D721Med (cell line): Measurements from ENCODE around the gene TMEM263.

Experiments used
- DNase-seq: peaks from one replicate; pipeline ENCODE4 v3.0.0; 2011; ENCODE audit warnings: low spot score; ENCODE audit not compliant: insufficient read length
- FAIRE-seq: peaks from 2 replicates; lab custom pipeline; 2011; peaks lifted over from hg19 to GRCh38; lab: Jason Lieb, UNC
- TF ChIP-seq, protein P1 (sequence below): IDR thresholded peaks from 2 replicates; pipeline ENCODE4 v1.5.1; 2012; ENCODE audit warnings: mild to moderate bottlenecking, control low read depth; ENCODE audit not compliant: insufficient read depth; ENCODE audit errors: missing control alignments

Gene TMEM263

DNA sequence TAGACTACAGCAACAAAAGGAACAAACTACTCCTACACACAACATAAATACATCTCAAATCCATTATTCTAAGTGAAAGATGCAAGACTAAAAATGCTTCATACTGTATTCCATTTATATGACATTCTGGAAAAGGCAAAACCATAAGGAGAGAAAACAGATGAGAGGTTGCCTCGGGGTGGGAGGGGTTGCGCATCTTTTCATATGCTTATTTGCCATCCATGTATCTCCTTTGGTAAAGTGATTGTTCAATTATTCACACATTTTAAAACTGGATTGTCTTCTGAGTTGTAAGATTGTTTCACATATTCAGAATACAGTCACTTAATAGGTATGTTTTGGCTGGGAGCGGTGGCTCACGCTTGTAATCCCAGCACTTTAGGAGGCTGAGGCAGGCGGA is 5.1 kb upstream of the TMEM263 start:
- FAIRE-seq (no peak), DNase-seq (no peak)
- TF ChIP-seq, protein P1, sequence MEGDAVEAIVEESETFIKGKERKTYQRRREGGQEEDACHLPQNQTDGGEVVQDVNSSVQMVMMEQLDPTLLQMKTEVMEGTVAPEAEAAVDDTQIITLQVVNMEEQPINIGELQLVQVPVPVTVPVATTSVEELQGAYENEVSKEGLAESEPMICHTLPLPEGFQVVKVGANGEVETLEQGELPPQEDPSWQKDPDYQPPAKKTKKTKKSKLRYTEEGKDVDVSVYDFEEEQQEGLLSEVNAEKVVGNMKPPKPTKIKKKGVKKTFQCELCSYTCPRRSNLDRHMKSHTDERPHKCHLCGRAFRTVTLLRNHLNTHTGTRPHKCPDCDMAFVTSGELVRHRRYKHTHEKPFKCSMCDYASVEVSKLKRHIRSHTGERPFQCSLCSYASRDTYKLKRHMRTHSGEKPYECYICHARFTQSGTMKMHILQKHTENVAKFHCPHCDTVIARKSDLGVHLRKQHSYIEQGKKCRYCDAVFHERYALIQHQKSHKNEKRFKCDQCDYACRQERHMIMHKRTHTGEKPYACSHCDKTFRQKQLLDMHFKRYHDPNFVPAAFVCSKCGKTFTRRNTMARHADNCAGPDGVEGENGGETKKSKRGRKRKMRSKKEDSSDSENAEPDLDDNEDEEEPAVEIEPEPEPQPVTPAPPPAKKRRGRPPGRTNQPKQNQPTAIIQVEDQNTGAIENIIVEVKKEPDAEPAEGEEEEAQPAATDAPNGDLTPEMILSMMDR: no peak

DNA sequence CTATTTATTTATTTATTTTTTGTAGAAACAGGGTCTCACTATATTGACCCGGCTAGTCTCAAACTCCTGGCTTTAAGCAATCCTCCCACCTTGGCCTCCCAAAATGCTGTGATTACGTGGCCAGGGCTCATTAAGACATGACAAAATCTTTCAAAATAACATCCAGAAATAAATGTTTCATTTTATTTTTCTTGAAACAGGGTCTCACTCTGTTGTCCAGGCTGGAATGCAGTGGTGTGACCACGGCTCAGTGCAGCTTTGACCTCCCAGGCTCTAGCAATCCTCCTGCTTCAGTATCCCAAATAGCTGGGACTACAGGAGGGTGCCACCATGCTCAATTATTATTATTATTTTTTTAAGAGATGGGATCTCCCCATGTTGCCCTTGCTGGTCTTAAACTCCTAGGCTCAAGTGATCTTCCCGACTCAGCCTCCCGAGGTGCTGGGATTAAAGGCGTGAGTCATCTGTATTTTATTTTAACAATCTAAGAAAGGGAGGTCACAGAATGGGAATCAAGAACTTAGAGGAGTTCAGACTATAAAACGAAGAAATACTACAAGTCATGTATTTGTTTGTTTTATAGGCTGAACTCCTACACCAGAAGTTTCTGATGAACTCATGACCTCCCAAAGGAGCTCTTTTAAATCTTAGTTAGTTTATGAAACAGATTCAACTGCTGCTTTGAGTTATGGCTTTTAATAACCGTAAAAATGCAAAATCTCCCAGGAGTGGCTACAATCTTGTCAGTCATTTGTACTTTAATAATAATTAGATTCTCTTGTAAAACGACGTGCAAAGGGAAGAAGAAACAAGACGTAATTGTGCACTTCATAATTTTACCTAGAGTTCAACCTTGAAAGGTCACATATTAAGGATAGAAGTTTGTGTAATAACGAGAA is 2.1 kb upstream of the TMEM263 start:
- FAIRE-seq (no peak), DNase-seq (no peak)
- TF ChIP-seq, protein P1: no peak

DNA sequence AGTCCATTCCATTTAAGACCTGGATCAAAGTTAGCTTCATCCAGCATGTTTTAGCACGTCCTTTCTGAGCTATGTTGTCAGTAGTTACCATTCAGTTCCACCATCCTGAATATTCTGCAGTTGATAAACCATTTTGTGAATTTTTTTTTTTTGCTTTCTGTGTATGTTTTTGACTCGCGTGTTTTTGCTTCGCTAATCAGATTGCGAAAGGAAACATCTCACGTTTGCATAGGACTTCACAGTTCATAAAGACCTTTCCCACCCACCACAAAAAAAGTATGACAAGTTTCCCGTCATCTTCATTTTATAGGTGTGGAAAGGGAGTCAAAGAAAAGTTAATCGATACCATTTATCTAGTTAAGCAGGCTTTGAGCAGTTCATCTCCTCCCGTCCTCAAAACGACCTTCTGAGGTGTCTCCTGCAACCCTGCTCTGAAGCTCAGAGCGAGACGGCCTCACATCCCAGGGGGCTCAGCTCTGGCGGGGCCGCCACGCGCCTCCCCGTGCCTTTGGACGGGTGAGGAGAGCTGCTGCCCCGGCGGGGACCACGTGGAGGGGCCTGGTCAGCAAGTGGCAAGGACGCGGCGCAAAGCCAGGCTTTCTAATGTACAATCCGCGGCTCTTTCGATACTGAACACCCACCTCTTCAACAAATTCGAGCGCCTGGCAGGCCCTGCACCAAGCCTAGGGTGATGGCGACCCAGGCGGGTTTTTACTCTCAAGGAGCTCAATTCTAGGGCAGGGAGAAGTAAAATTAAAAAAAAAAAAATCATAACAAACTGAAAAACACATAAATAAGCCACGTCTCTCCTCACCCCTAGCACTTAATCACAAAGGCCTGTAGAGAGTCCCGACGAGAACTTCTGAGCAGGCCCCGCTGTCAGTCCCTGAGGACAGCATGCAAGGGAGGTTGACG is 988 bp upstream of the TMEM263 start:
- DNase-seq (no peak), FAIRE-seq (peak; percentile 25)
- TF ChIP-seq, protein P1: no peak

DNA sequence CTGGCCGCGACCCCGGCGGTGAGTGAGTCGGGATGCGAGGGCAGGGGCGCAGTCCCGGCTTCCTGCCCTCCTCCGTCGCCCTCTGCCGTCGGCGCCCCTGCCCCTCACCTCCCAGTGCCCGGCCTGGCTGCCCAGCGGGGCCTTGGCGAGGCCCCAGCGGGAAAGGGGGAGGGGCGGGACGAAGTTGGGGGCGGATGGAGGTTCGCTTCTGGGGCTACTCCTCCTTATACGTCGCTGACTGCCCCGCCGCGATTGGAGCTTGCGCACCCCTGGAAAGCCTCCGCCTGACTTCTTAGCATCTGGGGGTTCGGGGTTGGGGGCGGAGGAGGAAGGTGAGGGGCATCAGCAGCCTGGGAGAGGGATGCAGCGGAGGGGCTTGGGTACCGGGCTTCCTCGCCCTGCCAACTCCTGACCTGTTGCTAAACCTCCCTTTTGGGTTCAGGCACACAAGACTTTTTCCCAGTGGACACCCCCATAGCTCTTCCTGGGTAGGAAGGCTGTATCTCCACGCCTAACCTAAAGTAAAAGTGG is 406 bp downstream of the TMEM263 start:
- FAIRE-seq: no peak
- TF ChIP-seq, protein P1: no peak
- no peak for DNase-seq

DNA sequence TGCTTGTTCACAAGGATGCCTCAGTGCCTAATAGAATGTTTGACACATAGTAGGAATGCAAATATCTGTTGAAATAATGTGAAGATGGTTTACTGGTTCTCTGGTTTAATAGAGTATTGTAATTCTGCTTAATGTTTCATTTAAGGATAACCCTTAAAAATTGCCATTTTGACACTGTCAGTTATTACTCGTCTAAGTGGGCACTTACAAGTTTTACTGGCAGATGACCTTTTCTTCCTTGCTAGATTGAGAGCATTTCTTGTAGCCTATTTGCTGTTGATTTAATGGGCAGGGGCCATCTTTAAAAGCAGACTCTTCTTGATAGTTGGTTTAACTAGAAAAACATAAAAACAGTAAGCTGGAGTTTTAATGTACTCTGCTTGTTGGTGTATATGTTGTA is 1.9 kb downstream of the TMEM263 start:
- FAIRE-seq (no peak), DNase-seq (no peak)
- TF ChIP-seq, protein P1: no peak

DNA sequence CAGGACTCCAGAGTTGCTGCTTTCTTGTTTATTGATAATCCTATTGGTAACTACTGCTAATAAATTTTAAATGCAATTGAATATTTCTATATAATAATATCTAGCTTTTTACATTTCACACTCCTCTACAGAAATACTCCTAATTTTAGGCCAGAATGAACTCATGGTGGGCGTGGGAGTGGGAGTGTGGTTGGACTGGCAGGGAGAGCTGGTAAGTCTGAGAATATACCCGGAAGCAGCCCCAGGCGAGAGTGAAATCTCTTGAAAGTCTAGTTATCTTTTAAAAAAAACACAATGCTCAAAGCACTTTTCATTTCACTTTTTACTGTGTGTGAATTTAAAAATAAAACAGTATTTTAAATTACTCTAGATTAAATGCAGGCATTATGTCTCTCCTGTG is 4.7 kb downstream of the TMEM263 start:
- TF ChIP-seq, protein P1: no peak
- FAIRE-seq (no peak), DNase-seq (no peak)
